ENCODE results near the gene SLC2A10. TPM values are rescaled to one million over a fixed set of nuclear protein-coding genes. Genes with fewer than 3 reads are reported as not detected.

SLC2A10 gene
- total and polyA plus RNA-seq, 2 donors (not counting 3 experiments of a cell fraction or from before 2014, with no cell fraction given) = 11.2 to 13.6 TPM

DNA sequence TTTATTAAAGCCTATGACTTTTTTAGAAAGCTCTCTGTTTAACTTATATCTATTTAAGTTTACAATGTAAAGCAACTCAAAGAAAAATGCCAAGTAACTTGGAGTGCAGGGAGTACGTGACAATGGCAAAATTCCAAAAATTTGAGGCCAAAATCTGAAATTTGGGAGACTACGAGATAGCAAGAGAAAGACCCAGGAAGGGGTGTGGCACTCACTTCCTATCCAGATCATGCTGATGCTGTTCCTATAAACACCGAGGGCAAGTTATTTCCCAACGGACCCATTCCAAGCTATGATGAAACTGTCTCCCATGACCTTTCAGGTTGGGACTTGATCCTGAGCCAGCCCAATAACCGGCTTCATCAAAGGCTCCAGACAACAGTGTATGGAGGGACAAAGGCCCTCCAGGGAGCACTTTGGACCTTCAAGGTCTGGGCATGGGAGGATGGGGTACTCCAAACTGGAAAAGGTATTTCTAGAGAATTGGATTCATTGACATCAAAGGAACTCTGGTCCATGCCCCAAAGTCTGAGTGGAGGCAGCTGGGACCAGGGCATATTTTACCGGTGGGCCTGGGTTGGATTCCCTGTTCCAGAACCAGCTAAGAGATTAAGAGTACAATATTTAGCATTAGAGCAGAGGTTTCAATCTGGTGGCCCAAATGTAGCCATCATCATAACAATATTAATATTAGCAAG lies 42.5 kb upstream of the SLC2A10 start:
- dilution Hi-C loops (cut with MboI; ENCODE audit: extremely low pct_ligation_motif_present, low sequenced_read_pairs) = no loop called here
- Histone ChIP-seq H3K4me2 (ENCODE audit: insufficient read depth, low read length) (no peak overlapping the region), H3K4me1 (ENCODE audit: control insufficient read depth, extremely low read depth, insufficient read depth, low read length) (no peaks in the 10 kb centered on the region), H4K20me1 (replicated peaks; ENCODE audit: control insufficient read depth, extremely low read depth, insufficient read depth, low read length) (no peaks in the 10 kb centered on the region), H3K36me3 (ENCODE audit: control insufficient read depth in 2 of 2, extremely low read depth in 1 of 2, insufficient read depth in 2 of 2, low read length in 2 of 2) (no peaks in the 10 kb centered on the region), H3K9me1 (replicated peaks; ENCODE audit: control insufficient read depth, extremely low read depth, insufficient read depth, low read length) (no peaks in the 10 kb centered on the region), H3K79me2 (ENCODE audit: control insufficient read depth, insufficient read depth, low read length) (no peaks in the 10 kb centered on the region), H3K4me3 (replicated peaks in 1 of 3; ENCODE audit: insufficient read depth in 1 of 3, low read depth in 1 of 3, low read length in 3 of 3) (no peak overlapping the region), H3K9ac (replicated peaks; ENCODE audit: extremely low read depth, insufficient read depth, low read length) (no peak overlapping the region), H3K27ac (ENCODE audit: insufficient read depth, low read depth, low read length) (no peak overlapping the region), H3K27me3 (ENCODE audit: control insufficient read depth in 2 of 2, insufficient read depth in 2 of 2, low read length in 2 of 2) (no peaks in the 10 kb centered on the region), H2AFZ (ENCODE audit: low read depth, low read length) (no peak overlapping the region), H3K9me3 (replicated peaks; ENCODE audit: control insufficient read depth, insufficient read depth, low read length) (no peaks in the 10 kb centered on the region)
- DNase-seq (ENCODE audit: low read depth, low spot score) = no peak
- CTCF ChIA-PET = interaction anchor here (1.1 kb wide), 1 partner anchor 38 kb away, joined by 3 read pairs; no protein-coding TSS in a partner anchor
- BruUV-seq (replicated peaks) = no TSS peak
- no peak for FAIRE-seq
- TF ChIP-seq POLR2AphosphoS5 (IDR thresholded peaks at IDR 0.05; ENCODE audit: insufficient read depth, low read depth, low read length) (no peak), GATA2 (IDR thresholded peaks at IDR 0.05; ENCODE audit: insufficient read depth, insufficient read length, low read depth, low read length) (no peak), JUN (IDR thresholded peaks at IDR 0.05; ENCODE audit: borderline replicate concordance, insufficient read depth, insufficient read length, low read depth) (no peak), FOS (IDR thresholded peaks at IDR 0.05; ENCODE audit: borderline replicate concordance, insufficient read depth, low read length) (no peak), EZH2 (IDR thresholded peaks at IDR 0.05; ENCODE audit: borderline replicate concordance, low read depth, low read length, severe bottlenecking) (no peak), POLR2A (IDR thresholded peaks at IDR 0.05; ENCODE audit: low read depth, low read length) (no peak), MYC (IDR thresholded peaks at IDR 0.05; ENCODE audit: low read depth, low read length) (no peak)
- TF ChIP-seq, protein P1, sequence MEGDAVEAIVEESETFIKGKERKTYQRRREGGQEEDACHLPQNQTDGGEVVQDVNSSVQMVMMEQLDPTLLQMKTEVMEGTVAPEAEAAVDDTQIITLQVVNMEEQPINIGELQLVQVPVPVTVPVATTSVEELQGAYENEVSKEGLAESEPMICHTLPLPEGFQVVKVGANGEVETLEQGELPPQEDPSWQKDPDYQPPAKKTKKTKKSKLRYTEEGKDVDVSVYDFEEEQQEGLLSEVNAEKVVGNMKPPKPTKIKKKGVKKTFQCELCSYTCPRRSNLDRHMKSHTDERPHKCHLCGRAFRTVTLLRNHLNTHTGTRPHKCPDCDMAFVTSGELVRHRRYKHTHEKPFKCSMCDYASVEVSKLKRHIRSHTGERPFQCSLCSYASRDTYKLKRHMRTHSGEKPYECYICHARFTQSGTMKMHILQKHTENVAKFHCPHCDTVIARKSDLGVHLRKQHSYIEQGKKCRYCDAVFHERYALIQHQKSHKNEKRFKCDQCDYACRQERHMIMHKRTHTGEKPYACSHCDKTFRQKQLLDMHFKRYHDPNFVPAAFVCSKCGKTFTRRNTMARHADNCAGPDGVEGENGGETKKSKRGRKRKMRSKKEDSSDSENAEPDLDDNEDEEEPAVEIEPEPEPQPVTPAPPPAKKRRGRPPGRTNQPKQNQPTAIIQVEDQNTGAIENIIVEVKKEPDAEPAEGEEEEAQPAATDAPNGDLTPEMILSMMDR (IDR thresholded peaks at IDR 0.05; ENCODE audit: extremely low read depth in 1 of 2, insufficient read depth in 1 of 2, low read depth in 1 of 2, low read length in 2 of 2) = no peak
- TF ChIP-seq, protein P2, sequence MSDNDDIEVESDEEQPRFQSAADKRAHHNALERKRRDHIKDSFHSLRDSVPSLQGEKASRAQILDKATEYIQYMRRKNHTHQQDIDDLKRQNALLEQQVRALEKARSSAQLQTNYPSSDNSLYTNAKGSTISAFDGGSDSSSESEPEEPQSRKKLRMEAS (IDR thresholded peaks at IDR 0.05; ENCODE audit: insufficient read depth, insufficient read length) = no peak
- POLR2A ChIA-PET = no interaction called here
- intact Hi-C loops (cut with micrococcal nuclease) = no loop called here

Data from endothelial cell of umbilical vein (primary cell).